ENCODE measurements around the gene SEMA4C. TPM values are rescaled to one million over a fixed set of nuclear protein-coding genes. Genes with fewer than 3 reads are reported as not detected.
A peak's percentile ranks its signal among the peaks of the same experiment; 100 is the strongest.

SEMA4C gene
- total and polyA plus RNA-seq, 9 of the 15 experiments (the other 6 are each of a cell fraction or from before 2014, with no cell fraction given) = 0.32 to 59.7 (median 23.9) TPM

GRCh38 chr2:96874198-96874831 is 4.4 kb upstream of the SEMA4C start:
- peak; percentile 22 for ATAC-seq
- no TSS peak for BruUV-seq (replicated peaks)
- intact Hi-C loops (cut with micrococcal nuclease) = loop anchor here (5.0 kb wide), 1 partner anchor 78 kb away; no protein-coding TSS in a partner anchor
- TF ChIP-seq STAT5A (IDR thresholded peaks at IDR 0.05; ENCODE audit: borderline replicate concordance, low read length) (no peak), RBFOX2 (IDR thresholded peaks at IDR 0.05; ENCODE audit: low read depth, low read length) (peak; percentile 55), ZEB2 (IDR thresholded peaks at IDR 0.05) (0 out of 2 replicates have a peak, but pooled peaks have one; percentile 36), CCNT2 (IDR thresholded peaks at IDR 0.05; ENCODE audit: borderline replicate concordance, extremely low read depth, insufficient read length, low read depth, low read length) (peak; percentile 39), POLR2G (IDR thresholded peaks at IDR 0.05; ENCODE audit: low read depth, low read length) (peak; percentile 82), HNRNPUL1 (IDR thresholded peaks at IDR 0.05; ENCODE audit: low read length) (no peak), POLR2AphosphoS2 (IDR thresholded peaks at IDR 0.05; ENCODE audit: low read length) (0 out of 2 replicates have a peak, but pooled peaks have one; percentile 42), E2F8 (IDR thresholded peaks at IDR 0.05; ENCODE audit: low read depth, partially characterized antibody) (peak; percentile 8), ESRRA (IDR thresholded peaks at IDR 0.05; ENCODE audit: borderline replicate concordance, low read depth) (peak; percentile 55; the same call in 1 of the 2 replicates), MBD1 (CRISPR knock-in tag; IDR thresholded peaks at IDR 0.05) (peak; percentile 55; the same call in 1 of the 2 replicates), ZNF740 (CRISPR knock-in tag; IDR thresholded peaks at IDR 0.05) (0 out of 2 replicates have a peak, but pooled peaks have one; percentile 60), ZNF740 (tag; IDR thresholded peaks at IDR 0.05) (no peak), TCF15 (CRISPR knock-in tag; IDR thresholded peaks at IDR 0.05) (no peak), SPI1 (IDR thresholded peaks at IDR 0.05; ENCODE audit: borderline replicate concordance, low read depth, low read length) (0 out of 2 replicates have a peak, but pooled peaks have one; percentile 41)

More at GRCh38 chr2:96874198-96874831, 4.4 kb upstream of the SEMA4C start:
- peak overlapping the region; percentile 53; the same call in 2 of the 3 replicates for H3K27ac ChIP-seq (ENCODE audit: extremely low read depth, low read depth, low read length)
- H3K4me1 ChIP-seq (replicated peaks in 1 of 2; ENCODE audit: control insufficient read depth in 2 of 2, insufficient read depth in 2 of 2, low read length in 2 of 2) = peaks cover 43 to 91% of the 10 kb centered on the region in 2 experiments
- no peak overlapping the region for H3K4me3 ChIP-seq
- FAIRE-seq (no peak), DNase-seq (ENCODE audit: extremely low read depth in 1 of 4, low spot score in 3 of 4) (peak in 2 of 4 experiments; percentile 38 to 43)
- H3K9ac ChIP-seq (ENCODE audit: insufficient read depth in 1 of 2, low read depth in 2 of 2, low read length in 2 of 2) = peak overlapping the region in 1 of 2 experiments; percentile 10; a peak in 1 of 4 replicates
- H3K36me3 ChIP-seq (ENCODE audit: control insufficient read depth, insufficient read depth, low read length) = peaks cover 15% of the 10 kb centered on the region; the same call in 2 of the 3 replicates
- H3K4me2 ChIP-seq (ENCODE audit: insufficient read depth, low read length) = peak overlapping the region; percentile 72; the same call in 1 of the 2 replicates
- H3K79me2 ChIP-seq (ENCODE audit: control insufficient read depth, insufficient read depth, low read length) = peaks cover 35% of the 10 kb centered on the region
- in situ Hi-C loops (cut with MboI) = loop anchor here (25.0 kb wide), 1 partner anchor 238 kb away; the partner anchor contains the start of gene ANKRD36
- ChIA-PET POLR2A (interaction anchor here (0.5 to 11.3 kb wide), 13 partner anchors 10 to 791 kb away, joined by 3 to 112 read pairs (median 5); partner anchors contain the start of gene ANKRD39), CTCF (ENCODE audit: low intra/inter-chr PET ratio) (no interaction called here)
- 58% methylated on average over 16 of the region's 18 CpGs for WGBS (ENCODE audit: insufficient coverage, low coverage, missing lambda C conversion rate)
- H3K9me1 ChIP-seq (ENCODE audit: control insufficient read depth, insufficient read depth, low read length) = peaks cover 4% of the 10 kb centered on the region
- no peak overlapping the region for H2AFZ ChIP-seq (ENCODE audit: low read depth, low read length)
- H4K20me1 ChIP-seq (replicated peaks; ENCODE audit: control insufficient read depth, insufficient read depth, low read length) = no peaks in the 10 kb centered on the region
- no peaks in the 10 kb centered on the region for H3K27me3 ChIP-seq (ENCODE audit: control insufficient read depth in 2 of 2, insufficient read depth in 2 of 2, low read length in 2 of 2)
- no peaks in the 10 kb centered on the region for H3K9me3 ChIP-seq (replicated peaks; ENCODE audit: control insufficient read depth, insufficient read depth, low read depth, low read length)
